PC-3 (cell line): Measurements from ENCODE around the gene SYN1. TPM values are rescaled to one million over a fixed set of nuclear protein-coding genes. Genes with fewer than 3 reads are reported as not detected.

Experiments
- ATAC-seq: fragments of 200-7000 bp; cut with Tn5 transposase; 2 replicates; pipeline ENCODE4 v1.9.1; 2020; ENCODE audit warnings: mild to moderate bottlenecking, moderate library complexity
- BruUV-seq: library from RNA; stranded (reverse); fragments of 400-500 nt; replicated peaks from 2 replicates; lab custom pipeline; 2021; lab: Mats Ljungman, UMichigan
- CTCF ChIA-PET: fragments of 300-600 bp; sonication (Branson Sonifier 250); formaldehyde crosslinking; loops from one replicate; lab custom pipeline; 2022; ENCODE audit warnings: antibody characterized with exemption; lab: Charles Lee
- POLR2A ChIA-PET: fragments of 300-600 bp; sonication (Branson Sonifier 250); formaldehyde crosslinking; loops from one replicate; lab custom pipeline; 2022; ENCODE audit warnings: antibody characterized with exemption; ENCODE audit not compliant: unreplicated experiment; lab: Charles Lee
- DNase-seq: peaks from one replicate; pipeline ENCODE4 v3.0.0-alpha.2; 2015
- H2AFZ ChIP-seq: fragments of 300-600 bp; sonication (generic); 2 replicates; pipeline ENCODE4 v1.6.0; 2016; ENCODE audit warnings: antibody characterized with exemption, low read length
- H3F3A ChIP-seq: fragments of 300-600 bp; sonication (generic); one replicate; pipeline ENCODE4 v1.6.0; 2017; ENCODE audit warnings: antibody characterized with exemption, low read length, control low read depth, mild to moderate bottlenecking; ENCODE audit not compliant: unreplicated experiment
- H3K27ac ChIP-seq: fragments of 300-600 bp; sonication (generic); 2 replicates; pipeline ENCODE4 v1.5.1; 2016; ENCODE audit warnings: mild to moderate bottlenecking, low read length
- H3K27me3 ChIP-seq: fragments of 300-600 bp; sonication (generic); 2 replicates; pipeline ENCODE4 v1.6.1; 2016; ENCODE audit warnings: low read length, mixed read lengths
- H3K36me3 ChIP-seq: fragments of 300-600 bp; sonication (generic); 2 replicates; pipeline ENCODE4 v1.6.1; 2016; ENCODE audit warnings: low read depth, mixed run types, low read length, mixed read lengths
- H3K4me1 ChIP-seq: fragments of 300-600 bp; sonication (generic); 2 replicates; pipeline ENCODE4 v1.5.1; 2016; ENCODE audit warnings: low read length; ENCODE audit not compliant: insufficient read depth
- H3K4me2 ChIP-seq: fragments of 300-600 bp; sonication (generic); 2 replicates; pipeline ENCODE4 v1.6.0; 2016; ENCODE audit warnings: low read length
- H3K4me3 ChIP-seq: fragments of 300-600 bp; sonication (generic); 2 replicates; pipeline ENCODE4 v1.5.1; 2016; ENCODE audit warnings: mild to moderate bottlenecking, low read length, mixed read lengths
- H3K79me2 ChIP-seq: fragments of 300-600 bp; sonication (generic); 2 replicates; pipeline ENCODE4 v1.6.1; 2017; ENCODE audit warnings: low read length, mixed read lengths
- H3K9ac ChIP-seq: fragments of 300-600 bp; sonication (generic); 2 replicates; pipeline ENCODE4 v1.6.0; 2016; ENCODE audit warnings: mild to moderate bottlenecking, low read length
- H3K9me2 ChIP-seq: fragments of 300-600 bp; sonication (generic); replicated peaks from 2 replicates; pipeline ENCODE4 v1.6.1; 2016; ENCODE audit warnings: mixed run types, low read length, mixed read lengths
- H3K9me3 ChIP-seq: fragments of 300-600 bp; sonication (generic); 2 replicates; pipeline ENCODE4 v1.6.1; 2016; ENCODE audit warnings: low read length, mixed read lengths
- H4K20me1 ChIP-seq: fragments of 300-600 bp; sonication (generic); 2 replicates; pipeline ENCODE4 v1.6.1; 2016; ENCODE audit warnings: low read length, mixed read lengths
- CTCF ChIP-seq: fragments of 300-600 bp; sonication (generic); conservative IDR thresholded peaks from 2 replicates; pipeline ENCODE4 v1.5.1; 2017; ENCODE audit warnings: antibody characterized with exemption, low read depth, mild to moderate bottlenecking, low read length
- EZH2 ChIP-seq: fragments of 300-600 bp; sonication (generic); IDR thresholded peaks from one replicate; pipeline ENCODE4 v1.6.1; 2017; ENCODE audit warnings: antibody characterized with exemption, mild to moderate bottlenecking, low read length; ENCODE audit not compliant: unreplicated experiment
- EZH2phosphoT487 ChIP-seq: fragments of 300-600 bp; sonication (generic); IDR thresholded peaks from 2 replicates; pipeline ENCODE4 v1.6.1; 2018; ENCODE audit warnings: mild to moderate bottlenecking, antibody characterized with exemption, low read length, borderline replicate concordance
- intact Hi-C: fragments of 100-400 bp; cut with micrococcal nuclease; formaldehyde crosslinking; loops from 2 replicates; pipeline ENCODE4 v1.9.0; 2023
- total RNA-seq: library from RNA; depleted of rRNA; stranded (reverse); fragments of >200 nt; gene quantifications from 2 replicates; pipeline ENCODE4 v1.2.3, GENCODE V29; 2014

Gene SYN1
- total RNA-seq, 1 experiment from 2014 or later, result not detected

GRCh38 chrX:47593522-47593921 is 26.1 kb downstream of the SYN1 start:
- H3K36me3 ChIP-seq, result no peaks in the 10 kb centered on the region
- POLR2A ChIA-PET, result no interaction called here
- no peaks in the 10 kb centered on the region for H3F3A ChIP-seq
- no peaks in the 10 kb centered on the region for H3K4me1 ChIP-seq
- DNase-seq (no peak), ATAC-seq (no peak)
- no peaks in the 10 kb centered on the region for H4K20me1 ChIP-seq
- no peaks in the 10 kb centered on the region for H3K79me2 ChIP-seq
- no TSS peak for BruUV-seq
- CTCF ChIA-PET, result no interaction called here
- H3K27me3 ChIP-seq, result no peaks in the 10 kb centered on the region
- H3K9me2 ChIP-seq, result no peaks in the 10 kb centered on the region
- H2AFZ ChIP-seq, result no peak overlapping the region
- no peak overlapping the region for H3K9ac ChIP-seq
- H3K9me3 ChIP-seq, result no peaks in the 10 kb centered on the region
- no peak for TF ChIP-seq CTCF
- no peak for TF ChIP-seq EZH2
- TF ChIP-seq EZH2phosphoT487, result no peak
- no peak overlapping the region for H3K27ac ChIP-seq
- H3K4me2 ChIP-seq, result no peak overlapping the region
- intact Hi-C loops, result no loop called here
- no peak overlapping the region for H3K4me3 ChIP-seq

- no peaks in the 10 kb centered on the region for H4K20me1 ChIP-seq
- no peak overlapping the region for H3K27ac ChIP-seq
- ATAC-seq (no peak), DNase-seq (no peak)
- H3K4me2 ChIP-seq, result no peak overlapping the region
- no peaks in the 10 kb centered on the region for H3K27me3 ChIP-seq
- H3K9me2 ChIP-seq, result no peaks in the 10 kb centered on the region
- intact Hi-C loops, result no loop called here
- ChIA-PET CTCF (no interaction called here), POLR2A (no interaction called here)
- H3K4me3 ChIP-seq, result no peak overlapping the region
- H3F3A ChIP-seq, result no peaks in the 10 kb centered on the region
- no TSS peak for BruUV-seq
- H2AFZ ChIP-seq, result no peak overlapping the region
- H3K36me3 ChIP-seq, result no peaks in the 10 kb centered on the region
- TF ChIP-seq EZH2 (no peak), EZH2phosphoT487 (no peak), CTCF (no peak)
- no peaks in the 10 kb centered on the region for H3K79me2 ChIP-seq
- H3K4me1 ChIP-seq, result no peaks in the 10 kb centered on the region
- no peak overlapping the region for H3K9ac ChIP-seq
- H3K9me3 ChIP-seq, result no peaks in the 10 kb centered on the region
Measured at GRCh38 chrX:47590984-47591383, 28.7 kb downstream of the SYN1 start.

- no peaks in the 10 kb centered on the region for H3K9me2 ChIP-seq
- no peaks in the 10 kb centered on the region for H3K9me3 ChIP-seq
- H4K20me1 ChIP-seq, result no peaks in the 10 kb centered on the region
- BruUV-seq, result no TSS peak
- no peak overlapping the region for H3K27ac ChIP-seq
- H3K79me2 ChIP-seq, result peaks cover 9% of the 10 kb centered on the region
- H3F3A ChIP-seq, result no peaks in the 10 kb centered on the region
- no peak overlapping the region for H3K4me3 ChIP-seq
- H3K27me3 ChIP-seq, result no peaks in the 10 kb centered on the region
- H2AFZ ChIP-seq, result no peak overlapping the region
- no peak overlapping the region for H3K9ac ChIP-seq
- DNase-seq (no peak), ATAC-seq (no peak)
- intact Hi-C loops, result no loop called here
- CTCF ChIA-PET, result no interaction called here
- POLR2A ChIA-PET, result no interaction called here
- H3K36me3 ChIP-seq, result no peaks in the 10 kb centered on the region; the same call in 1 of the 2 replicates
- H3K4me2 ChIP-seq, result no peak overlapping the region
- peaks cover 8% of the 10 kb centered on the region for H3K4me1 ChIP-seq
- TF ChIP-seq CTCF, result no peak
- no peak for TF ChIP-seq EZH2phosphoT487
- no peak for TF ChIP-seq EZH2
Measured at GRCh38 chrX:47587906-47588735, 31.5 kb downstream of the SYN1 start.
